Smooth muscle cell (in vitro differentiated cells): ENCODE data around the gene HMG20A. TPM values are rescaled to one million over a fixed set of nuclear protein-coding genes. Genes with fewer than 3 reads are reported as not detected.
A peak's percentile ranks its signal among the peaks of the same experiment; 100 is the strongest.

Source experiments
- DNase-seq: peaks from one replicate; lab custom pipeline; 2025; ENCODE audit not compliant: unreplicated experiment; lab: John Stamatoyannopoulos, UW
- H2AFZ ChIP-seq: fragments of 200-600 bp; sonication (generic); 2 replicates; pipeline ENCODE4 v1.6.0; 2016; ENCODE audit warnings: antibody characterized with exemption, low read depth, mild to moderate bottlenecking
- H3F3A ChIP-seq: fragments of 200-600 bp; sonication (generic); 2 replicates; pipeline ENCODE4 v1.6.0; 2017; ENCODE audit warnings: antibody characterized with exemption, low read depth
- H3K27ac ChIP-seq: fragments of 200-600 bp; sonication (generic); 2 replicates; pipeline ENCODE4 v1.5.1; 2016; ENCODE audit warnings: low read depth, mild to moderate bottlenecking
- H3K27me3 ChIP-seq: fragments of 200-600 bp; sonication (generic); 2 replicates; pipeline ENCODE4 v1.6.1; 2016; ENCODE audit warnings: low read depth, mild to moderate bottlenecking
- H3K36me3 ChIP-seq: fragments of 200-600 bp; sonication (generic); 2 replicates; pipeline ENCODE4 v1.5.1; 2016; ENCODE audit warnings: low read depth
- H3K4me1 ChIP-seq: fragments of 200-600 bp; sonication (generic); 2 replicates; pipeline ENCODE4 v1.5.1; 2016; ENCODE audit warnings: low read depth
- H3K4me2 ChIP-seq: fragments of 200-600 bp; sonication (generic); 2 replicates; pipeline ENCODE4 v1.6.0; 2016; ENCODE audit warnings: mild to moderate bottlenecking
- H3K4me3 ChIP-seq: fragments of 200-600 bp; sonication (generic); 2 replicates; pipeline ENCODE4 v1.5.1; 2016; ENCODE audit warnings: mild to moderate bottlenecking
- H3K79me2 ChIP-seq: fragments of 200-600 bp; sonication (generic); 2 replicates; pipeline ENCODE4 v1.6.0; 2016; ENCODE audit warnings: low read depth, mild to moderate bottlenecking
- H3K9ac ChIP-seq: fragments of 200-600 bp; sonication (generic); 2 replicates; pipeline ENCODE4 v1.6.0; 2016; ENCODE audit warnings: low read depth
- H3K9me3 ChIP-seq: fragments of 200-600 bp; sonication (generic); replicated peaks from 2 replicates; pipeline ENCODE4 v1.5.1; 2016; ENCODE audit warnings: low read depth
- H4K20me1 ChIP-seq: fragments of 200-600 bp; sonication (generic); 2 replicates; pipeline ENCODE4 v1.6.0; 2016; ENCODE audit warnings: low read depth
- CTCF ChIP-seq: fragments of 200-600 bp; sonication (generic); IDR thresholded peaks from 2 replicates; pipeline ENCODE4 v1.5.1; 2017; ENCODE audit warnings: borderline replicate concordance, mild to moderate bottlenecking, antibody characterized with exemption; ENCODE audit not compliant: insufficient read depth, poor library complexity, severe bottlenecking
- WGBS: methylation state at CpG from one replicate; pipeline ENCODE4 v1.1.7; 2016; ENCODE audit warnings: low lambda C conversion rate; 5-methylcytosine and 5-hydroxymethylcytosine counted together
- polyA plus RNA-seq: library from polyadenylated mRNA; unstranded; fragments of >200 nt; fragmentation: Nextera tagmentation; extraction: Ambion mirVana; gene quantifications from 2 replicates; pipeline ENCODE4 v1.2.1, GENCODE V29; 2016
- total RNA-seq: library from RNA; depleted of rRNA; stranded (reverse); fragments of >200 nt; gene quantifications from 2 replicates; pipeline ENCODE4 v1.2.3, GENCODE V29; 2014

The HMG20A gene
- total and polyA plus RNA-seq, 2 experiments from 2014 or later = 20.5 to 40.3 TPM

DNA sequence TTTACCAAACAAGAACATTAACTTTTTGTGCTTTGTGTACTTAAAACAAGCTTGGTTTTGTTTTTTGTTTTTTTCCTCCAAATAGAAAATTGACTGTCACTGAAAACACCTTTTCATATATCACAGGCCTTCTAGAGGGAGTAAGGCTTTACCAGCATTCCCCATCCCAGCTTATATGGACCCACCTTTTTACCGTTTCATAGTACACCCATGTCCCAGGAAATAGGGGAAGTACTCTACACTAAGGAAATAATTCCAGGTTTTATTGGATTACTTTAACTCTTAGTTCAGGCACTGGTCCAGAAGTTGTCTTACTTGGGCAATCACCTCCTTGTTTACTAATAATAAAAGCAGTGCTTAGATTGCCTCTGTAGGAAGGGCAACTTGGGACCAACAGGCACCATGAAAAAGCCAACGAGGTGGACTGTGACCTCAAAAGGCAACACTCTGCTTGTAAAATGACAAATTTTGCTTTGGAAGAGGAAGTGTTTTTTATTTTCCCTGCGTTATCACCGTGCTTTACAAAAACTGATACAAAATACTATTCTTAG is 26.2 kb downstream of the HMG20A start:
- H4K20me1 ChIP-seq = peaks cover 78% of the 10 kb centered on the region
- H3K4me3 ChIP-seq = no peak overlapping the region
- no peak for DNase-seq
- no peak overlapping the region for H3K9ac ChIP-seq
- H3K36me3 ChIP-seq = no peaks in the 10 kb centered on the region
- no peaks in the 10 kb centered on the region for H3K4me1 ChIP-seq
- H3K79me2 ChIP-seq = peaks cover 72% of the 10 kb centered on the region
- no peak for TF ChIP-seq CTCF
- H3F3A ChIP-seq = no peaks in the 10 kb centered on the region
- no peak overlapping the region for H3K4me2 ChIP-seq
- no peak overlapping the region for H3K27ac ChIP-seq
- no peaks in the 10 kb centered on the region for H3K9me3 ChIP-seq
- no peaks in the 10 kb centered on the region for H3K27me3 ChIP-seq
- H2AFZ ChIP-seq = no peak overlapping the region
- 76% methylated on average over 4 of the region's 4 CpGs for WGBS

DNA sequence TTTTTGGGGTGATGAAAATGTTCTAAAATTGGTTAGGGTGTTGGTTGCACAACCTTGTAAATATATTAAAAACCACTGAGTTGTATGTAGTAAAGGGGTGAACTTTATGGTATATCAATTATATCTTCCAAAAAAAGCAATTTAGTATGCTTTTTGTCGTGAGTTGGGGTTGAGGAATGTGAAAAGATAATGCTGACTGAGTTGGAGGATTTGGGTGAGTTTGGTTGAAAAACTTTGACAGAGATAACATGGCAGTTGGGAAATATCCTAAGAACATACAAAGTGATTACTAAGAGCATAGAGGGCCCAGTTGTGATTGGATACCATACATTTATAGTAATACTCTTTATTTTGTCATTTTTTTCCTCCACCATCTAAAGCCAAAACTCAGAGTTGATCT is 33.6 kb downstream of the HMG20A start:
- Histone ChIP-seq H3K4me1 (peaks cover 26% of the 10 kb centered on the region), H3K9me3 (no peaks in the 10 kb centered on the region), H3K79me2 (peaks cover 20% of the 10 kb centered on the region), H3K9ac (no peak overlapping the region), H3K36me3 (no peaks in the 10 kb centered on the region), H4K20me1 (peaks cover 50% of the 10 kb centered on the region), H3F3A (peaks cover 4% of the 10 kb centered on the region), H3K27ac (peak overlapping the region; percentile 86), H2AFZ (no peak overlapping the region), H3K4me2 (peak overlapping the region; percentile 61), H3K4me3 (no peak overlapping the region), H3K27me3 (no peaks in the 10 kb centered on the region)
- TF ChIP-seq CTCF = no peak
- DNase-seq = no peak
- WGBS = 21% methylated on average over 1 of the region's 1 CpG

- H3K9ac ChIP-seq = no peak overlapping the region
- H3K4me2 ChIP-seq = peak overlapping the region; percentile 61
- no peaks in the 10 kb centered on the region for H3K36me3 ChIP-seq
- no peak for TF ChIP-seq CTCF
- peaks cover 49% of the 10 kb centered on the region for H4K20me1 ChIP-seq
- no peak overlapping the region for H3K4me3 ChIP-seq
- no peaks in the 10 kb centered on the region for H3K9me3 ChIP-seq
- H2AFZ ChIP-seq = no peak overlapping the region
- H3K27ac ChIP-seq = peak overlapping the region; percentile 86
- no peaks in the 10 kb centered on the region for H3K27me3 ChIP-seq
- peaks cover 21% of the 10 kb centered on the region for H3K79me2 ChIP-seq
- peaks cover 26% of the 10 kb centered on the region for H3K4me1 ChIP-seq
- no peak for DNase-seq
- H3F3A ChIP-seq = peaks cover 4% of the 10 kb centered on the region
These were observed 34.3 kb downstream of the HMG20A start for GRCh38 chr15:77454951-77455350.

DNA sequence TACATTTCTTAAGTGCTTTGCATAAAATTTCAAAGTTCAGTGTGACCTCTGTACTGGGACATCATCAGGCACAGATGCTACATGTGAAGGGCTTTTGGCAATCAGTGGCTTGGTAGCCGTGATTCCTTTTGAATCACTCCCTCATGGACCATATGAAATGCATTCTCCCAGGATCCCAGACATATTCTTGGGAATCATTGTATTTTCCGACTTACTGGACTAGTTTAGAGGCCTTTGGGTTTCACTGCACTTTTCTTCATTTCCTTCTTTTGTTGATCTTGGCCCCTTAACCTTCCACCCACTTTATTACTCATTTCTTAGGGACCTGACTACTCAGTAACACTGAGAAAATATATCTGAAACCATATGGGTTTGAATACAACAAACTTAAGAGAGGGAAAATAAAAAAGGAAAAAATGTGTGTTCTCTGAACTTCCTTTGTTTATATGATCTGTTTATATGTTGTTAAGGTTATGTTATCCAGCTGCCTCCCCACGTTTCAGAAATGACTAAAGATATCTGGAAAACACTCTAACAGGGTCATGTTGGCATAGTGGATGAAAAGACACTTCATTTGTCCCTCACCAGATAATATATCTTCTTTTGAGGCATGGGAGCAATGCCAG is 35.1 kb downstream of the HMG20A start:
- Histone ChIP-seq H3K27ac (peak overlapping the region; percentile 86), H2AFZ (no peak overlapping the region), H3K36me3 (no peaks in the 10 kb centered on the region), H3F3A (peaks cover 4% of the 10 kb centered on the region), H3K4me2 (peak overlapping the region; percentile 61), H3K27me3 (no peaks in the 10 kb centered on the region), H3K9me3 (no peaks in the 10 kb centered on the region), H3K4me3 (no peak overlapping the region), H4K20me1 (peaks cover 42% of the 10 kb centered on the region), H3K4me1 (peaks cover 26% of the 10 kb centered on the region), H3K79me2 (peaks cover 16% of the 10 kb centered on the region), H3K9ac (peak overlapping the region; percentile 64)
- WGBS = 33% methylated on average over 3 of the region's 3 CpGs
- TF ChIP-seq CTCF = no peak
- DNase-seq = no peak
